ENCODE data around the gene TRIM27.
"Not testable (repeated sequence)": the region's sequence is repeated elsewhere in the genome, so short reads cannot be mapped to it uniquely, and the experiment has no call there.

Gene TRIM27

DNA sequence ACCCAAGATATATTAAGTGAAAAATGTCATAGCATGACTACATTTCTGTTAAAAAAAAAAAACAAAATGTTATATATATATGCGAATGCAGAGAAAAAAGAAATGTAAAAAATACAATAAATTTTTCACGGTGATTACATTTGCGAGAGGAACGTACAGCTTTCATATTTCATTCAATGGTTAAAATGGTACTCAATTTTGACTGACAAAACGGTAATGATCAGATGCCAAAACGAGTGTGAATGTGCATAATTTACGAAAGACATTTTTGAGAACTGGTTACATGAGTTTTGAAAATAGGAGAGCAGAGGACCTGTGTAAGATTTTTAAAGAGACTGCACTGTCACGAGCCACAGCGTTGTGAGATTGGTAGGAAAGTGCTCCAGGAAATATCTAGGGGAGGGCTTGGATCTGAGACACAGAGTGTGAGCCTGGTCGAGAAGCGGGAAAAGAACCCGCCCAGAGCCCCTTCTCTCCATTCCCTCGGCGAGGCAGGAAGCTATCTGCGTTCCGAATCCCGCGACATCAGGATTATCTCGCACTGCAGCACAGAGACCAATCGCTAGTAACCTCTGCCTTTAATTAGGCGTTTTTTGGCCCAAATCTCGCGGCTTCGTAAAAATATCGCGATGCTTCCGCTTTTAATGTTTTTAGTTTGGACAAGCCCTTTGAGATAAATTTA lies 28.5 kb downstream of the TRIM27 start:
- peak; percentile 97 for DNase-seq

DNA sequence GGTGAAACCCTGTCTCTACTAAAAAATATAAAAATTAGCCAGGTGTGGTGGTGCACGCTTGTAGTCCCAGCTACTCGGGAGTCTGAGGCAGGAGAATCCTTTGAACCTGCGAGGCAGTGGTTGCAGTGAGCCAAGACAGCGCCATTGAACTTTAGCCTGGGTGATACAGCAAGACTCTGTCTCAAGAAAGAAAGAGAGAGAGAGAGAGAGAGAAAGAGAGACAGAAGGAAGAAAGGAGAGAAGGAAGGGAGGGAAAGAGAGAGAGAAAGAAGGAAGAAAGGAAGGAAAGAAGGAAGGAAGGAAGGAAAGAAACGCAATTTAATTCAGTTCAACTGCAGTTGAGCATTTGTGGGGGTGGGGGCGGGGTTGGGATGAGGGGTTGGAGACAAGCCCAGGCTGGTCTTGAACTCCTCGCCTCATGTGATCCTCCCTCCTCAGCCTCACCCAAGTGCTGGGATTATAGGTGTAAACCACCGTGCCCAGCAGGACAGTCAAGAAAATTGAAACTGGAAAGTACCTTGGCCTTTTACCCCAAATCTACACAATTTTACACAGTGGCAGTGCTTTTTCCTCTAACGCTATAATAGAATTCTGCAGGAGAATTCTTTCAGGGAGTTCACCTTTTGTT lies 30.5 kb downstream of the TRIM27 start:
- DNase-seq = no peak

DNA sequence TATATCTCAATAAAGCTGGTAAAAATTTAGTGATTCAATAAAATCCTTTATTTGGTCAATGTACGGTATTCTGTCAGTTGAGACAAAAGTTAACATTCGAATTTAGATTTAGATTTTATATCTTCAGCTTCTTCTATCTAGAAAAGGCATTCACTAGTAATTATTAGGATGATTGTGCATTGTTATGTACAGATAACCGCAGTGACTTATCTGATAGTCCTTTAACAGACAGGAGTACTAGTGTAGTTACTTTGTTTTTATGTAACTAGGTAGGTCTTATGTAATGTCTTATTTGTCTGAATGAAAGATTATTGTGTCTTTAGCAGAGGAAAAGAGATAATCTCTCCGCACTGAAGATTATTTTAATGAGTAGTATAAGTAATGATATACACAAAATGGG lies 31.3 kb downstream of the TRIM27 start:
- DNase-seq = no peak

DNA sequence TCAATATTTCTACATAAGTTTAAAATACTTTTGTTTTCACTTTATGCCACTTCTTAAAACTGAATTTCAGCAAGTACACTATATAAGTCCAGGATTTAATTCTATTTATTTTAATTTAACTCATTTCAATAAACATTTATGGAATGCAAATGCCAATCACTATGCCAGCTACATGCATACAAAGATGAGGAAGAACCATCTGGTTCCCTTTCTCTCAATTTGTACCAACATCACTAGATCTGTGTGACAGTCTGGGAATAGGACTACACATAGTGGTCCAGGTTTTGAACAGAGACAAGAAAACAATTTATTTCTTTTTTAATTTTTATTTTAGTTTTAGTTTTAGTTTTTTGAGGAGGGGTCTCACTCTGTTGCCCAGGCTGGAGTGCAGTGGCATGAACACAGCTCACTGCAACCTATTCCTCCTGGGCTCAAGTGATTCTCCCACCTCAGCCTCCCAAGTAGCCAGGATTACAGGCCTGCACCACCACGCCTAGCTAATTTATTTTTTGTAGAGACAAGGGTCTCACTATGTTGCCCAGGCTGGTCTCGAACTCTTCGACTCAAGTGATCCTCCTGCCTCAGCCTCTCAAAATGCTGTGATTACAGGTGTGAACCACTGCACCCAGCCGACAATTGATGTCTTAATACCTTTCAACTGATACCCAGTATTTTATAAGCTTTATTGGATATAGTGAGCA lies 35.8 kb downstream of the TRIM27 start:
- no peak for DNase-seq

DNA sequence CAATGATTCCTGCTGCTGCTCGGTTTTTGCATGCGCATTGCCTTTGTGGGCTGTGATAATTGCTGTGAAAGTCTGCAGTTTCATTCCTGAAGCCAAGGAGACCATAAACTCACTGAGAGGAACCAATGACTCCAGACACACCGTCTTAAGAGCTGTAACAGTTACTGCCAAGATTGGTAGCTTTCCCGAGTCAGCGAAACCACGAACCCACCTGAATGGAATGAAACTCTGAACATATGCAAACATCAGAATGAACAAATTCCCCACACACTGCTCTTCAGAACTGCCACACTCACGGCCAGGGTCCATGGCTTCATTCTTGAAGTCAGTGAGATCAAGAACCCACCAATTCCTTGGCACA lies 37.7 kb downstream of the TRIM27 start:
- no peak for DNase-seq

GRCh38 chr6:28884423-28885131 lies 39.2 kb downstream of the TRIM27 start:
- DNase-seq = no peak

DNA sequence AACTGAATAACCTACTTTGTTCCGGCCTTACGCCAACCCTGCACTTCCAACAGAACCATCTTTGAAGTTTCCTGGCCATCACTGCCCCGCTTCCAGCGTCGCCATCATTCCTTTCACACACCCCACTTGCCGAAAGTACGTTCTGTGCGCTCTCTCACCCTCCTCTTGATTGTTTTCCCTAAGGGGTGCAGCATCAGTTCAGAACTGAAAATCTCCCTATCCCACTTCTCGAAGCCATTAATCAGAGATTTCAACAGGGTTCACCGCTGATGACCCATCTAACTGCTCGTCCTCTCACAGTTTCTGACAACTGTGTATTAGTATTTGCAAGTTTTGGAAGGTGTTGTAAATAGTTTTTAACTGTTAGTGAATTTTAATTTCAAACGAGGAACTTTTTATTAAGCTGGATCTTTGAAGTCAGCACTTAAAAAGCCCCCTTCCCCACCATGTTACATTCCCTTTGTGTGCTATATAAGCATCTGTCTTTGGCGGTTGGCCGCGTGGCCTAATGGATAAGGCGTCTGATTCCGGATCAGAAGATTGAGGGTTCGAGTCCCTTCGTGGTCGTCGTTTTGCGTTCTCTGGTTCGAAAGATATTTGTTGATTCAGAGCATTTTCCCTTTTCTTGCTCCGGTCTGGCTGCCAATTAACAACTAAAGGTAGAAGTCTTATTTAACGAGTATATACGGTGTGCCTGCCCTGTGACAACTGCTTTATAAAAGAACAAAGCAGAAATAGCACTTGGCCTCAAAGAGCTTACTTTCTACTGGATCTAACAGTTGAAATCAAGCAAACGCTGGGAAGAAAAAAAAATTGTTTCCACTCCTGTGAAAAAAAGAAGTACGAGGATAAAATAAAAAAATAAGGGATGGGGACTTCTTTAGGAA lies 42.6 kb downstream of the TRIM27 start:
- peak; percentile 78 for DNase-seq

DNA sequence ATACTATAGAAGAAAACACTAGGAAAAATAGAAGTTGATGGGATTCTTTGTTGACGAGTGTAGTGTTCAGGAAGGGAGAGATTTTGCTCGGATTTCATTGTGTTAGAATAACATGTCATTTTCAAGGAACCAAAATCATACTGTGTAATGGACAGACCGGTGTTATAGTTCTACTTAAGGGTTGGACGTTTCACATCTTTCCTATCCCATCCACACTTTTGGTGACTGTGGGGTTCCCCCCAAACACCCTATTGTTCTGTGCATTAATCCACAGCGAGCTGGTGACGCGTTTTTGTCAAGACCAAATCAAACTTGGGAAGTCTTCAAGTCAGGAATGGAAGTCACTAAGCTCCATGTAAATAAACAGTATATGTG lies 43.3 kb downstream of the TRIM27 start:
- no peak for DNase-seq

- DNase-seq = no peak
Observed at GRCh38 chr6:28876710-28877109, 47.1 kb downstream of the TRIM27 start.

- no peak for DNase-seq
Observed at GRCh38 chr6:28875191-28875747, 48.5 kb downstream of the TRIM27 start.

GRCh38 chr6:28872157-28872817 lies 51.5 kb downstream of the TRIM27 start:
- DNase-seq = not testable (repeated sequence)

DNA sequence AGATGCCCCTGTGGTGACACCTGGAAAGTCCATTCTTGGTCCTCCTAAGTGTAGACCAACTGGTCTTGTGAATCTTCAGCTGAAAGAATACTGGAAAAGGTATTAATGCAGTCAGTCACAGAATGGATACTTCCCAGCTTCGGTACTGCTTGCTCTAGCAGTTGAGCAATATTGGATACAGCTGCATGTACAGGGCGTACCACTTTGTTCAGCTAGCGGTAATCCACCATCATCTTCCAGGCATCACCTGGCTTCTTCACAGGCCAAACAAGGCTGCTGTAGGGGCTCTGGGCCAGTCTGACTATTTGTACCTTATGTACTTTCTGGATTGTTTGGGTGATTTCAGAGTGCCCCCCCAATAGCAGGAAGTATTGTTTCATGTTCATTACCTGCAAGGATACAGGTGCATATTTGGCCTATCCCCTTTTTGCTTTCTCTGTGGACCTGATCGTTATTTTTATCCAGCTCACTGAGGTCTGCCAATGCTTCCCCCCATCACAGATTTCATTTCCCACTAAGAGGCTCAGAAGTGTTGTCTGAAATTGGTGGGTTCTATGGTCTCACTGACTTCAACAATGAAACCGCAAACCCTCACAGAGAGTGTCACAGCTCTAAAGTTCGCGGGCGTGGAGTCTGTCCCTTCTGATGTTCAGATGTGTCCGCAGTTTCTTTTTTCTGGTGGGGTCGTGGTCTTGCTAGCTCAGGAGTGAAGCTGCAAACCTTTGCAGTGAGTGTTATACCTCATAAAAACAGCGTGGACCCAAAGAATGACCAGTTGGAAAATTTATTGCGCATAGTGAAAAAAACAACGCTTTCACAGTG lies 52.2 kb downstream of the TRIM27 start:
- DNase-seq = no peak

DNA sequence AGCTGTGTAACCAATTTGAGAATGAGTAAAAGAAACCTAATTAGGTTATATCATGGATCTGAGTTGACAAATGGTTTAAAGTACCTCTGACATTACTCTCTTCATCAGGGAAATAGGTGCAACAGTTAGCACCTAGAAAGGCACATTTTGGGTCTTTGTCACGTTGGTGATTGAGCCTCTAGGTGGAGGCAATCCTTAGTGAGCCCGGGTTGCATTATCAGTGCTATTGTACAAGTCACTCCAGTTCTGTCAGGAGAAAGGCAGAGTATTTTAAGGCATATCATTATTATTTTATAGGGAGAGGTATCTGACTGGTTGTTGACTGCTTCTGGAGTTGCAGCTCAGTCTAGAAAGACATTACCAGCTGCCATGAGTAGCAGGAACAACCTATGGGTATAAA lies 54.9 kb downstream of the TRIM27 start:
- no peak for DNase-seq

DNA sequence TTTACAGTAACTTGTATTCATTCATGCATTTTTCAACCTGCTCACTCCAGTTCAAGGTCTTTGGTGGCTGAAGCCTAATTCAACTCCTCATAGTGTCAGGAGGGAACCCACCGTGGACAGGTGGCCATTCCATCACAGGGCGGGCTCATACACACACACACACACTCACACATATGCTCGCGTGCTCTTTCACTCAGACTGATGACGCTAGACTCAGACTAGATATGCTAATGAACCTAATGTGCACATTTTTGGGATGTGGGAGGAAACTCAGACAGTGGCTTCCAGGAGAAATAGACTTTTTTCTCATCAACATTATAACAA lies 56.7 kb downstream of the TRIM27 start:
- no peak for DNase-seq

DNA sequence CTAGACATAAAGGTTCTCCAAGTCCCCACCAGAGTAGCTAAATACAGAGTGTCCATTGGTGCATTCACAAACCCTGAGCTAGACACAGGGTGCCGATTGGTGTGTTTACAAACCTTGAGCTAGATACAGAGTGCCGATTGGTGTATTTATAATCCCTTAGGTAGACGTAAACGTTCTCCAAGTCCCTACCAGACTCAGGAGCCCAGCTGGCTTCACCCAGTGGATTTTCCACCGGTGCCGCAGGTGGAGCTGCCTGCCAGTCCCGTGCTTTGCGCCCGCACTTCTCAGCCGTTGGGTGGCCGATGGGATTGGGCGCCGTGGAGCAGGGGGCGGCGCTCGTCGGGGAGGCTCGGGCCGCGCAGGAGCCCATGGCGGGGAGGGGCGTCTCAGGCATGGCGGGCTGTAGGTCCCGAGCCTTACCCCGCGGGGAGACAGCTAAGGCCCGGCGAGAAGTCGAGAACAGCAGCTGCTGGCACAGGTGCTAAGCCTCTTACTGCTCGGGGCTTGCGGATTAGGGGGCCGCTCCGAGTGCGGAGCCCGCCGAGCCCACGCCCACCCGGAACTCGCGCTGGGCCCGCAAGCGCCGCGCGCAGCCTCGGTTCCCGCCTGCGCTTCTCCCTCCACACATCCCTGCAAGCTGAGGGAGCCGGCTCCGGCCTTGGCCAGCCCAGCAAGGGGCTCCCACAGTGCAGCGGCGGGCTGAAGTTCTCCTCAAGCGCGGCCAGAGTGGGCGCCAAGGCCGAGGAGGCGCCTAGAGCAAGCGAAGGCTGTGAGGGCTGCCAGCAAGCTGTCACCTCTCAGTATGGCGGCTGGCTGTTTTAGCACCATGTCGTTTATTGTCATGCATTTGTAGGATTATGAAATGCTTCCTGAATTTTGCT lies 57.3 kb downstream of the TRIM27 start:
- peak; percentile 68 for DNase-seq

DNA sequence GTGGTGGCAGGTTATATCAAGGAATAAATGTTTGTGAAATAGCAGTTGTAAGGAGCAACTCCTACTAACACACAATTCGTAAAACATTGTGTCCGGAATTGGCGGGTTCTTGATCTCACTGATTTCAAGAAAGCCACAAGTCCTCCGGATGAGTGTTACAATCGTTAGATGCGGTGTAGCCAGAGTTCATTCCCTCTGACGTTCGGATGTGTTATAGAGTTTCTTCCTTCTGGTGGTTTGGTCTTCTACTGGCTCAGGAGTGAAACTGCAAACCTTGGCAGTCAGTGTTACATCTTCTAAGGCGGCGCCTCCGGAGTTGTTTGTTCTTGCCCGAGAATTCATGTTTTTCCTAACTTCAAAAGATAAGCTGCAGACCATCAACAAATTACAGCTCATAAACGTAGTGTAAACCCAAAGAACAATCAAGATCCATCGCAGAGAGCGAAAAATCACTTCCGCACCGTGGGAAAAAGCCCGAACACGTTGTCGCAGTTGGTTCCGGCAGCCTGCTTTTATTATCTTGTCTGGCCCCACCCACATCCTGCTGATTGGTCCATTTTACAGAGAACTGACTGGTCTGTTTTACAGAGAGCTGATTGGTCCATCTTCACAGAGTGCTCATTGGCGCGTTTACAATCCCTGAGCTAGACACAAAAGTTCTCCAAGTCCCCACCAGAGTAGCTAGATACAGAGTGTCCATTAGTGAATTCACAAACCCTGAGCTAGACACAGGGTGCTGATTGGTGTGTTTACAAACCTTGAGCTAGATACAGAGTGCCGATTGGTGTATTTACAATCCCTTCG lies 58.2 kb downstream of the TRIM27 start:
- DNase-seq = peak; percentile 64

- DNase-seq = no peak
Observed at GRCh38 chr6:28864326-28864923, 59.4 kb downstream of the TRIM27 start.

DNA sequence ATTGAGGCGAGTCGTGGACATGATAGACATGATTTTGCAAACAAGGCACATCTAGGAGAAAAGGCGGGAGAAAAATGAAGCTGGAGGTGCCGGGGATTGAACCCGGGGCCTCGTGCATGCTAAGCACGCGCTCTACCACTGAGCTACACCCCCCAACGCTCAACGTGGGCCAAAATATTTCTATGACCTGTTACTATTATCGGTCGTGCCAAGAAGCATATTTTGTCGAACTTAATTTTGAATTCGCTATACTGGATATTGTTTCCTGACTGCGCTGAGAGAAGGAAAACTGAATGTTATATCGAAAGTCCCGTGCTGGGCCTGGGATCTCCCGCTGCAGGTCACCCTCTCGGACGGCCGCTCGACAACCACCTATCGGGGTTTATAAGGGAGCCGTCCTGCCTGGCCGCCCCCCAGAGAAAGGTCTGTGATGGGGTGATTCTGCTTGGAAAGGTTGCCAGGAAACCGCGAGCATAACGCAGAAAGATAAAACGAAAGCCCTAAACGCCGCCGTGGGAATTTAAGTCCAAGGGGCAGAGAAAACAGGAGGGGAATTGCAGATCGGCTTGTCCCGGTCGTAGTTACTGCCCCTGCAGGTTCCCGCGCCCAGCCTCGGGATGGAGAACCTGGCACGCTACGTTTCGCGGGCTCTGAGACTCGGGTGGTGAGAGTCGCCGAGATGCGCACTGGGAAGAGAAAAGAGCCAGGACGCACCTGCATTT lies 60.0 kb downstream of the TRIM27 start:
- peak; percentile 86 for DNase-seq

Data from EL (cell line).